ENCODE measurements around the gene ELL2. TPM values are rescaled to one million over a fixed set of nuclear protein-coding genes. Genes with fewer than 3 reads are reported as not detected.

ELL2 gene
- total and polyA plus RNA-seq, 9 of the 15 experiments (the other 6 are each of a cell fraction or from before 2014, with no cell fraction given) = 4.3 to 18.3 (median 14.5) TPM

- TF ChIP-seq NRF1 (conservative IDR thresholded peaks at IDR 0.05 in 1 of 2, IDR thresholded peaks at IDR 0.05 in 1 of 2) = peak; percentile 34 to 59; a peak in 2 of 4 replicates
- TF ChIP-seq CREB3L1 (IDR thresholded peaks at IDR 0.05; ENCODE audit: borderline replicate concordance, low read depth) = no peak
- TF ChIP-seq CREM (IDR thresholded peaks at IDR 0.05; ENCODE audit: low read depth) = peak; percentile 76
- TF ChIP-seq NR2F6 (CRISPR knock-in tag; IDR thresholded peaks at IDR 0.05) = no peak
- no peak for TF ChIP-seq GMEB1 (CRISPR knock-in tag; IDR thresholded peaks at IDR 0.05)
- no peak for TF ChIP-seq NELFE (IDR thresholded peaks at IDR 0.05; ENCODE audit: insufficient read depth, insufficient read length)
- TF ChIP-seq PATZ1 (CRISPR knock-in tag; IDR thresholded peaks at IDR 0.05; ENCODE audit: borderline replicate concordance) = no peak
- no peak for TF ChIP-seq MECOM (CRISPR knock-in tag; IDR thresholded peaks at IDR 0.05)
- TF ChIP-seq POLR2B (IDR thresholded peaks at IDR 0.05; ENCODE audit: low read depth, partially characterized antibody) = no peak
- TF ChIP-seq THAP12 (CRISPR knock-in tag; IDR thresholded peaks at IDR 0.05) = no peak
- no peak for TF ChIP-seq NCOR1 (IDR thresholded peaks at IDR 0.05)
- TF ChIP-seq CHD1 (IDR thresholded peaks at IDR 0.05; ENCODE audit: low read length) = no peak
- no peak for TF ChIP-seq CHCHD3 (CRISPR knock-in tag; IDR thresholded peaks at IDR 0.05)
- no peak for TF ChIP-seq CBFA2T3 (IDR thresholded peaks at IDR 0.05)
- TF ChIP-seq SMARCE1 (IDR thresholded peaks at IDR 0.05) = no peak
- TF ChIP-seq TFE3 (CRISPR knock-in tag; IDR thresholded peaks at IDR 0.05) = no peak
- TF ChIP-seq ZC3H4 (CRISPR knock-in tag; IDR thresholded peaks at IDR 0.05; ENCODE audit: borderline replicate concordance) = no peak
- no peak for TF ChIP-seq ZFX (CRISPR knock-in tag; IDR thresholded peaks at IDR 0.05)
- TF ChIP-seq ZNF583 (CRISPR knock-in tag; IDR thresholded peaks at IDR 0.05) = no peak
- TF ChIP-seq ZNF133 (CRISPR knock-in tag; IDR thresholded peaks at IDR 0.05) = no peak
Observed at GRCh38 chr5:95858661-95859595, 102.7 kb downstream of the ELL2 start (continued).

Data from K562 (cell line).